Keratinocyte (primary cell): ENCODE data around the gene SLIT3. TPM values are rescaled to one million over a fixed set of nuclear protein-coding genes. Genes with fewer than 3 reads are reported as not detected.

ENCODE experiments used
- DNase-seq: peaks from one replicate; pipeline ENCODE4 v3.0.0-alpha.2; 2011; ENCODE audit warnings: low read depth, missing footprints, low spot score
- FAIRE-seq: peaks from 2 replicates; lab custom pipeline; 2011; peaks lifted over from hg19 to GRCh38; lab: Jason Lieb, UNC
- H2AFZ ChIP-seq: 2 replicates; pipeline ENCODE4 v1.6.0; 2012; ENCODE audit warnings: low read length, control low read depth, inconsistent platforms; ENCODE audit not compliant: control insufficient read depth
- H3K27ac ChIP-seq: 2 replicates; pipeline ENCODE4 v1.5.1; 2011; ENCODE audit warnings: low read length; ENCODE audit not compliant: control insufficient read depth, insufficient read depth
- H3K27me3 ChIP-seq: 3 replicates; pipeline ENCODE4 v1.6.0; 2011; ENCODE audit warnings: low read length; ENCODE audit not compliant: control insufficient read depth, insufficient read depth; ENCODE audit errors: extremely low read depth
- H3K36me3 ChIP-seq, 2 experiments: 2 replicates in 1 of 2; 3 replicates in 1 of 2; pipeline ENCODE4 v1.5.1; 2011; ENCODE audit warnings: low read length in 2 of 2, mild to moderate bottlenecking in 1 of 2; ENCODE audit not compliant: control insufficient read depth in 2 of 2, insufficient read depth in 2 of 2; ENCODE audit errors: extremely low read depth in 1 of 2
- H3K4me1 ChIP-seq: 3 replicates; pipeline ENCODE4 v1.5.1; 2011; ENCODE audit warnings: low read length; ENCODE audit not compliant: control insufficient read depth, insufficient read depth; ENCODE audit errors: extremely low read depth
- H3K4me2 ChIP-seq: 3 replicates; pipeline ENCODE4 v1.6.0; 2011; ENCODE audit warnings: low read depth, low read length; ENCODE audit not compliant: control insufficient read depth, insufficient read depth; ENCODE audit errors: extremely low read depth
- H3K4me3 ChIP-seq, 3 experiments: fragments of 200-600 bp in 1 of 3; sonication (generic) in 1 of 3; 2 replicates in 2 of 3; 3 replicates in 1 of 3; pipeline ENCODE4 v1.5.1; 2011 to 2016; ENCODE audit warnings: low read length in 3 of 3, mild to moderate bottlenecking in 3 of 3, control low read depth in 2 of 3, inconsistent platforms in 1 of 3, low read depth in 1 of 3, mixed read lengths in 1 of 3, mixed run types in 1 of 3, moderate library complexity in 1 of 3; ENCODE audit not compliant: control insufficient read depth in 2 of 3, insufficient read depth in 2 of 3; ENCODE audit errors: extremely low read depth in 1 of 3
- H3K79me2 ChIP-seq: 2 replicates; pipeline ENCODE4 v1.6.0; 2012; ENCODE audit warnings: low read length; ENCODE audit not compliant: control insufficient read depth, insufficient read depth
- H3K9ac ChIP-seq: 3 replicates; pipeline ENCODE4 v1.6.0; 2011; ENCODE audit warnings: low read length; ENCODE audit not compliant: control insufficient read depth, insufficient read depth; ENCODE audit errors: extremely low read depth
- H3K9me1 ChIP-seq: 3 replicates; pipeline ENCODE4 v1.6.0; 2011; ENCODE audit warnings: low read length; ENCODE audit not compliant: control insufficient read depth, insufficient read depth; ENCODE audit errors: extremely low read depth
- H3K9me3 ChIP-seq: 2 replicates; pipeline ENCODE4 v1.5.1; 2012; ENCODE audit warnings: low read depth, low read length; ENCODE audit not compliant: control insufficient read depth
- H4K20me1 ChIP-seq: 3 replicates; pipeline ENCODE4 v1.6.0; 2011; ENCODE audit warnings: low read length; ENCODE audit not compliant: control insufficient read depth, insufficient read depth; ENCODE audit errors: extremely low read depth
- CTCF ChIP-seq, 3 experiments: IDR thresholded peaks in 1 of 3; conservative IDR thresholded peaks in 1 of 3; optimal IDR thresholded peaks in 1 of 3; 2 replicates in 2 of 3; 3 replicates in 1 of 3; pipeline versions ENCODE3 to v1.5.1; 2011; ENCODE audit warnings: low read length in 3 of 3, mild to moderate bottlenecking in 3 of 3, moderate library complexity in 2 of 3, control low read depth in 1 of 3, inconsistent platforms in 1 of 3; ENCODE audit not compliant: insufficient read depth in 2 of 3; ENCODE audit errors: extremely low read depth in 1 of 3
- EZH2 ChIP-seq: IDR thresholded peaks from one replicate; pipeline ENCODE4 v1.6.1; 2012; ENCODE audit warnings: inconsistent platforms, mild to moderate bottlenecking, low read length, moderate library complexity
- dilution Hi-C: fragments of 300-500 bp; cut with MboI; formaldehyde crosslinking; loops from one replicate; pipeline ENCODE4 v1.7.0; 2020; ENCODE audit warnings: low sequenced_read_pairs; ENCODE audit not compliant: extremely low pct_ligation_motif_present
- polyA plus RNA-seq, 5 experiments: library from polyadenylated mRNA; depleted of rRNA in 3 of 5; stranded (reverse) in 3 of 5; stranded (forward) in 1 of 5; unstranded in 1 of 5; fragments of >200 nt; gene quantifications; 1 replicate in 1 of 5; 2 replicates in 3 of 5; 3 replicates in 1 of 5; pipeline versions ENCODE4 v1.2.1 to v1.2.3, GENCODE V29; 2011 to 2012; ENCODE audit warnings: missing spikeins in 2 of 5, low read depth in 1 of 5, low replicate concordance in 1 of 5

Gene SLIT3
- polyA plus RNA-seq, 1 donor (not counting 4 experiments of a cell fraction or from before 2014, with no cell fraction given), result 2.4 TPM

GRCh38 chr5:169347786-169348185 is 46.8 kb upstream of the SLIT3 start:
- TF ChIP-seq EZH2 (no peak), CTCF (optimal IDR thresholded peaks at IDR 0.05 in 1 of 3, IDR thresholded peaks at IDR 0.05 in 1 of 3, conservative IDR thresholded peaks at IDR 0.05 in 1 of 3; ENCODE audit: extremely low read depth in 1 of 3, insufficient read depth in 2 of 3, low read length in 3 of 3) (no peak)
- H3K9ac ChIP-seq, result no peak overlapping the region
- dilution Hi-C loops, result no loop called here
- H2AFZ ChIP-seq, result no peak overlapping the region
- H3K9me1 ChIP-seq, result no peaks in the 10 kb centered on the region
- no peaks in the 10 kb centered on the region for H3K27me3 ChIP-seq
- H3K9me3 ChIP-seq, result no peaks in the 10 kb centered on the region
- H3K4me1 ChIP-seq, result peaks cover 34% of the 10 kb centered on the region
- no peaks in the 10 kb centered on the region for H3K36me3 ChIP-seq
- H3K27ac ChIP-seq, result no peak overlapping the region
- no peak overlapping the region for H3K4me3 ChIP-seq
- H3K79me2 ChIP-seq, result no peaks in the 10 kb centered on the region
- no peak for DNase-seq
- no peak overlapping the region for H3K4me2 ChIP-seq
- FAIRE-seq, result no peak
- no peaks in the 10 kb centered on the region for H4K20me1 ChIP-seq

- Histone ChIP-seq H3K9me1 (no peaks in the 10 kb centered on the region), H4K20me1 (no peaks in the 10 kb centered on the region), H3K9ac (no peak overlapping the region), H3K4me2 (no peak overlapping the region), H2AFZ (no peak overlapping the region), H3K27me3 (no peaks in the 10 kb centered on the region), H3K79me2 (no peaks in the 10 kb centered on the region), H3K4me1 (peaks cover 9% of the 10 kb centered on the region), H3K27ac (no peak overlapping the region), H3K36me3 (no peaks in the 10 kb centered on the region), H3K4me3 (no peak overlapping the region), H3K9me3 (no peaks in the 10 kb centered on the region)
- TF ChIP-seq EZH2, result no peak
- no peak for TF ChIP-seq CTCF (optimal IDR thresholded peaks at IDR 0.05 in 1 of 3, IDR thresholded peaks at IDR 0.05 in 1 of 3, conservative IDR thresholded peaks at IDR 0.05 in 1 of 3; ENCODE audit: extremely low read depth in 1 of 3, insufficient read depth in 2 of 3, low read length in 3 of 3)
- FAIRE-seq (no peak), DNase-seq (no peak)
- dilution Hi-C loops, result no loop called here
These were observed 43.7 kb upstream of the SLIT3 start for GRCh38 chr5:169344629-169345028.
